ENCODE results near the gene SEMA3F.
A peak's percentile ranks its signal among the peaks of the same experiment; 100 is the strongest.
"Not testable (repeated sequence)": the region's sequence is repeated elsewhere in the genome, so short reads cannot be mapped to it uniquely, and the experiment has no call there.

SEMA3F gene

DNA sequence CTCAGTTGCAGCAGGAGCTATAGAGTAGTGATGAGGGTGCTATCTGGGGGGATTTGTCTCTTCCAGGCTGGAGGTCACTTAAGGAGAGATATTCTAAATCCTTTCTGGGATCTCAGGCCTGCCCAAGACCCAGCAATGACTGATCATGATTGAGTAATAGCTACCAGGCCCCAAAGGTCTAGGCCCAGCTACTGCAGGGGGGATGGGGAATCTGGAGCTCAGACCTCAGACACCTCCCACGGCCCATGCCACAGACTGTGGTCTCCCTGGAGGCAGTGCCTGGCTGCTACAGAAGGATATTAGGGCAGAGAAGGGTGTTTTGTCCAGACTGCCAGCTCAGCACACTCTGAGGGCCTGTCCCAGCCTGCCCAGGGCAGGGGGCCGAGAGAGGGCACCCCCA is 56.8 kb downstream of the SEMA3F start:
- DNase-seq (ENCODE audit: low read depth in 2 of 2): no peak

DNA sequence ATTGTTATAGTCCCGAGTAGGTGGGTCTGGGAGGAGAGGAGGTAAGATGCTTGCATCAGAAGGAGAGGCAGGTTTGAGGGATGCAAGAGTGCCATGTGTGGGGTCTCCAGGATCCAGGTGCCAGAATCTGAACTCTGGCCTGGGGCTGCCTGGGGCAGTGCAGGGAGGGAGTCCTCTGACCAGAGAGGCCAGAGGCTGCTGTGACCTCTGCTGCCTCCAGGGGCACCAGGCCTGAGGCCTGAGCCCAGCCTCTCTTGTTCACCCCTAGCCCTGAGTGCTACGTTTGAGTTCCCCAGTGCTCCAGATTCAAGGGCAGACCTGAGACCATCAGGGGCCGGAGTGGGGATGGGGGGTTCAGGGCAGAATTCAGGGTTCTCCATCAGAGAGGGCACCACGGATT is 57.4 kb downstream of the SEMA3F start:
- no peak for DNase-seq (ENCODE audit: low read depth in 2 of 2)

DNA sequence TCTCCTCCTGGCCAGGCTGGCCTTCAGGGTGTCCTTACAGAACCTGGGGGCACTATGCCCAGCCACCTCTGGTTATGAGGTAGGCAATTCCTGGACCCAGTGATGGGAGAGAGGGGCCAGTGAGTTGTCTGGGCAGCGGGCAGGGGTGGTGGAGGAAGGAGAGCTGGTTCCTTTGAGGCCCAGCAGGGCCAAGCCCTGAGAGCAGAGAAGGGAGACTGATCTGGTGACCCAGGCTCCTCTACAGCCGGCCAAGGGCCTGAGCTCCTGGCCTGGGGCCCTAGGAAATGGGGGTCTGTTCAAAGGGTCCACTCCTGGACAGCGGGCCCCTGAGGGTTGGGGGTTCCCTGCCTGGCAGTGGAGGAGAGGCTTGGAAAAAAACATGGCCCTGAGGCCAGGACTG is 57.8 kb downstream of the SEMA3F start:
- DNase-seq (ENCODE audit: low read depth in 2 of 2): no peak

DNA sequence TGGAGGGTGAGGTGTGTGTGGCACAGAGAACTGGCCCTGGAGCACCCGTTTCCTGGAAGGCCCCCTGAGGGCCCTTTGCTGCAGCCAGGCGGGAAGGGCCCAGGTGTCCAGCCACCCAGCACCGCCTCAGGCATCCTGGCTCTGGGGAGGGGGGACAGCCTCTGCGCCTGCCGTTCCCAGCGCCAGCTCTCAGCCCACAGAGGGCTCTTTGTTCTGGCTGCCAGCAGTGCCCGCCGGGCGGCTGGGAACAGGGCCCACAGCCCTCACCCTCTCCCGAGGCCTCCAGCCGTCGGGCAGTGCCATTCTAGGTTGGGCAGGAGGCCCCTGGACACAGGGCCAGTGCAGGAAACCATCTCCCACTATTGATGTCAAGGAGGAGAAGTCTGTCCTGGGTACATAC is 58.2 kb downstream of the SEMA3F start:
- no peak for DNase-seq (ENCODE audit: low read depth in 2 of 2)

DNA sequence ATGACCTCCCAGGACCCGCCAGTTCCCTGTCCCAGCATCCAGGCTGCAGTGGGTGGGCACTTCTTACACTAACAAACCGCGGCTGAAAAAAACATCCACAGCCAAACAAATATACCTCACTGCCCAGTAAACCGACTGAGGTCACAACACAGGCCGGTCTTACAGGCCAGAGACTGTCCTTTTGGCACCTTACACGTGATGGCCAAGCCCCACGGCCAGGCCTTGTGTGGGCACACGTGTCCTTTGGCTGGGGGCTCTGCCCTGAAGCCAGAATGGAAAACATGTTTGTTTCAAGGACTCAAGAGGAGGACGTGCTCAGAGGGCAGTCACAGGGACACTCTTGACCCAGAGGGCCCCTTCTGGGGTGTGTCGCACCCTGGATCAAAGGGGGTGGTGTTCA is 59.7 kb downstream of the SEMA3F start:
- no peak for DNase-seq (ENCODE audit: low read depth in 2 of 2)

DNA sequence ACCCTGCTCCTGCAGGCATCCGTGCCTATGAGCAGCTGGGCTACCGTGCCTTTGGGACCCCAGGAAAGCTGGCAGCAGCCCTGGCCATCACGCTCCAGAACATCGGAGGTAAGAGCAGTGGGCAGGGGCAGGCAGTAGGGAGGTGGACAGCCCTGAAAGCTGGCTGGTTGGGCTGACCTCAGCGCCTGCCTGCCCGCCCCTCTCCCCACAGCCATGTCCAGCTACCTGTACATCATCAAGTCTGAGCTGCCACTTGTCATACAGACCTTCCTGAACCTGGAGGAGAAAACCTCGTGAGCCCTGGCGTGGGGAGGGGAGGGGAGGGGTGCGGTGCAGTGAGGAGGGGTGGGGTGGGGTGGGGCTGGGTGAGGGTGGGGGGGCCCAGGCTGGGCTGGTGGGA is 60.4 kb downstream of the SEMA3F start:
- DNase-seq (ENCODE audit: low read depth in 2 of 2): no peak

DNA sequence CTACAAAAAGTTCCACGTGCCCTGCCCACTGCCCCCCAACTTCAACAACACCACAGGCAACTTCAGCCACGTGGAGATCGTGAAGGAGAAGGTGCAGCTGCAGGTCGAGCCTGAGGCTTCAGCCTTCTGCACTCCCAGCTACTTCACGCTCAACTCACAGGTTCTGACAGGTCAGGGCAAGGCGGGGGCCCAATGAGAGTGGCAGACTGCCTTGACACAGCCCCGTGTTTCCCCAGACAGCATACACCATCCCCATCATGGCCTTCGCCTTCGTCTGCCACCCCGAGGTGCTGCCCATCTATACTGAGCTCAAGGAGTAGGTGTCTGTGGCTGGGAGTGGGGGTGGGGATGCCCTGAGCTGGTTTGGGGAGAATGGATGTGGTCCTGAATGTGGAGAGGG is 62.6 kb downstream of the SEMA3F start:
- DNase-seq (ENCODE audit: low read depth in 2 of 2): no peak

DNA sequence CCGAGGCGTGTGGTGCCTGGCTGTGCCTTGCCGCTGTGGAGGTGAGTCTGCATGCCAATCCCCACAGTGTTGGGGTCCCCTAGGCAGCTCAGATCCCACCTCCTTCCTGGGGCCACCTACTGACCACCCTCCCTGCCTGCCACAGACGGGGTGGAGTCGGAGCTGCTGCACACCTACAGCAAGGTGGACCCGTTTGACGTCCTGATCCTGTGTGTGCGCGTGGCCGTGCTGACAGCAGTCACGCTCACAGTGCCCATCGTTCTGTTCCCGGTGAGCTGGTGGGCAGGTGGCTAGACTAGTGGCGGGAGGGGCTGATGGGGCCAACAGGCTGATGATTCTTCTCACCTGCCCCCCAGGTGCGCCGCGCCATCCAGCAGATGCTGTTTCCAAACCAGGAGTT is 63.3 kb downstream of the SEMA3F start:
- no peak for DNase-seq (ENCODE audit: low read depth in 2 of 2)

DNA sequence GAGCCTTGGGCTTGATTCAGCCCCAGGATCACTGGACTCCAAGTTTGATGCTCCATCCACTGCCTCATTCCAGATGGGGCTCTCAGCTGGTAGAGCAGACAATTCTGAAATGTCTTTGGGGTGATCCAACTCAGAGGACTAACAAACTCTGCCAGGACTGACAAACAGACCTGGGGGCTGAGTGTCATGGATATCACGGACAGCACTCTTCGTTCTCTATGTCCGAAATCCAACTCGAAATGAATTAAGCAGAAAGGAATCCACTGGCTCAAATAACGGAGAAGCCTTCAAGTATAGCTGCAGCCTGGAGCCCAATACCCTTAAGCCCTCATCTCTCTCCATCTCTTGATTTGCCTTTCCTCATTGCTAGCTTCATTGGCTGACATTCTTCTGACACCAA is 64.2 kb downstream of the SEMA3F start:
- no peak for DNase-seq (ENCODE audit: low read depth in 2 of 2)

DNA sequence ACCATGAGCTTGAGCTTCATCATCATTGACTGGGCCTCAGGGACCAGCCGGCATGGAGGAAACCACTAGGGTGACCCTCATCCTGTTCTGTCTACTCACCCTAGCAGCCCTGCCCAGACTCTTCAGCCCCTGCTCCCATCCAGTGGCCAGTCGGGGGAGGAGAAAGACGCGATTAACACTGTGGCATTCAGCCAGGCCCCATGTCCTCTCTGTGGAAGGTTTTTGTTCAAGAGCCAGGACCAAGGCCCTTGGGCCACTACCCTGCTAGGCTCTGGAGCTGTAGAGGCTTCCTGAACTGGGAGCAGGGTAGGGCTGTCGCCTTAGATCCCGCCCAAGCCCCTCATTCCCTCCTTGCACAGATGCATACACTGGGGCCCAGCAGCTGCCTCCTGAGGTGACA is 65.0 kb downstream of the SEMA3F start:
- no peak for DNase-seq (ENCODE audit: low read depth in 2 of 2)

DNA sequence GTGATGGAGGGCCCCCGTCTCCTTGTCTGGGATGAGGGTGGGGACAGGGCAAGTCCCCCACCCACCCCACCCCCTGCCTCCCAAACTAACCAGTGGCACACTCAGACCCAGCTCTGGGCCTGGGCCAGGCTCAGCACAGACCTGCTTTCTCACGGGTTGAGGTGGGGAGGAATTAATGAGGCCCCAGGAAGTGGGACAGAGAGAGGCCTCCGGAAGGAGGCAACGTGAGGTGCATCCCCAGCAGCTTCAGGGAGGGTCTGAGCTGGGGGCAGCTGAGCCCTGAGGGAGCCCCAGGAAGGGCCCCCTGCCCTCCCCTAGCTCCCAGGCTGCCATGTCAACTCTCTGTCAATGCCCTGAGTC is 65.9 kb downstream of the SEMA3F start:
- DNase-seq (ENCODE audit: low read depth in 2 of 2): no peak

DNA sequence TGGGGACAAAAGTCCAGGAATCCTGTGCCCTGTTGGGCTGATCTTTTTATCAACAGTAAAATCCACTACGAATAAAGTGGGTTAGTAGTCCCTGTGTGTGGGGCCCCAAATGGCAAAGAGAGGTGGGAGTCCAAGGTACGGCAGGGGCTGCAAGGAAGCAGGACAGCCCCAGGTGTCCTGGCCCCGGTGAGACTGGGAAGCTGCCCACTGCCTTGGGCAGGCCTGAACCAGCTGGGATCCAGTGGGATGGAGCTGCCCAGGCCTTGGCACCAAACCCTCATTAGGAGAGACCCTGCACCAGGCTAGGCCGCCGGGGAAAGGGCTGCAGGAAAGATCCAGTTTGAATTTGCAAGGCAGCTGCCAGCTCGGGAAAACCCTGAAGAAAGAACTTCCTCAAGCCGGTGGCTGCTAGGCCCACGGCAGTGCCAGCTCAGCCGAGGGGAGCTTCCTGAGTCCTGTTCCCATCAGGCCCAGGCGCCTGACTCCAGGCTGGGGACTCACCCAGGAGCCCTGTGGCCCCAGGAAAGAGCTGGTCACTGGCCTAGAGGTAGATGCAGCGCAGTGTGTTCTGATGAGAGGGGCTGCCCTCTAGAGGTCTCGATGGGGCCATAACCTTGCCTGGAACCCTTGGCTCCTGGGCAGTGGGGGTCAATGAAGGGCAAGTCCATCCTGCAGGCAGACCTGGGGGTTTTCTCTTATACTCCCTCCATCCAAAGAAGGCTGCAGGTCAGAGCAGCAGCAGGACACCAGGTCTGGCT is 66.5 kb downstream of the SEMA3F start:
- no peak for DNase-seq (ENCODE audit: low read depth in 2 of 2)

DNA sequence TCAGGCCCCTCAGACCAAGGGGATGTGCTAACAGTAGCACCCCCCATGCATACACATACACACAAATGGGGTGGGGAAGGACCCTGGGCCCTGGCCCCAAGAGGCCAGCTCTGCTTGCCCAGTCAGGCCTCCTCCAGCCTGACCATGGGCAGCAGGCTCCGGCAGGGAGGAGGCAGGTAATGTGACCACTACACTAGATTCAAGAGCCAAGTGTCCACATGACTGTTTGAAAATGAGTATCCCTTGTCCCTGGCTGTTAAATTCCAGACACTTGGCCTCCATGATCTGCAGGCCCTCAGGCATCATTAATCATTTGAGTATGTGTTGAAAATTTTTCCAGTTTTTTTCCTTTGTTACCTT is 67.0 kb downstream of the SEMA3F start:
- DNase-seq (ENCODE audit: low read depth in 2 of 2): no peak

DNA sequence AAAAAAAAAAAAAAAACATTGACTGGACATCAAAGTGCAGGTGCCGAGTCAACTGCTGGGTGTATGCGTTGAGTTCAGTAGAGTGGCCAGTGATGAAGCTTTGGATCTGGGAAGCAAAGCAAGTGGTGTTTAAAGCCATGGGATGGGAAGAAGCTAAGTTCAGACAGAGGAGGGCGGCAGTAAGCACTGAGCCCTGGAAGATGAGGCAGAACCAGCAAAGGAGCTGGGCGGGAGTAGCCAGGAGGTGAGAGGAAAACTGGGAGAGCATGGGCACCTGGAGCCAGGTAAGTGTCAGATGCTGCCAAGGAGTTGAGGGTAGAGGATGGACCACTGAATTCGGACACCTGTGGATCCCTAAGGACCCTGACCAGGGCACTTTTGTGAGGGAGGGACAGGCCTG is 69.5 kb downstream of the SEMA3F start:
- DNase-seq (ENCODE audit: low read depth in 2 of 2): no peak

DNA sequence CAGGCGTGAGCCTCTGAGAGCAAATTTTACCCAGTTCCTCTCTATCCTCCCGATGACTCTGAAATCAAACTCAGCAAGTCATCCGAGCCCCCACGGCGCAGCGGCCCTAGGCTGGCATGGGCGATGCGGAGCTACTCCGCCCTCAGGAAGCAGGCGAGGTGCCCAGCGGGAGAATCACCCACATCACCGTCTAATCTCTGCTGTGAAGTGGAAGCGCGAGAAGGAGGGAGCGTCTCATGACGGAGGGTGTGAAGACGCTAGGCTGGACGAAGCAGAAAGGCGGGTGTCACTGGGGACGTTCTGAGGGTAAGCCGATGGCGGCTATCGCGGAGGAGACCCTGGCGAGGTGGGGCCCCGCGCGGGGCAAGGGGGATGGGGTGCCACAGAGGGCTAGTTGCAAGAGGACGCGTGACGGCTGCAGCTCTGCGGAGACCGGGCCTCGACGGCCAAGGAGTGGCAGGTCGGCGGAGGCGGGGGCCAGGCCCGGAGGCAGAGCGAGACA is 71.8 kb downstream of the SEMA3F start:
- no peak for DNase-seq (ENCODE audit: low read depth in 2 of 2)

DNA sequence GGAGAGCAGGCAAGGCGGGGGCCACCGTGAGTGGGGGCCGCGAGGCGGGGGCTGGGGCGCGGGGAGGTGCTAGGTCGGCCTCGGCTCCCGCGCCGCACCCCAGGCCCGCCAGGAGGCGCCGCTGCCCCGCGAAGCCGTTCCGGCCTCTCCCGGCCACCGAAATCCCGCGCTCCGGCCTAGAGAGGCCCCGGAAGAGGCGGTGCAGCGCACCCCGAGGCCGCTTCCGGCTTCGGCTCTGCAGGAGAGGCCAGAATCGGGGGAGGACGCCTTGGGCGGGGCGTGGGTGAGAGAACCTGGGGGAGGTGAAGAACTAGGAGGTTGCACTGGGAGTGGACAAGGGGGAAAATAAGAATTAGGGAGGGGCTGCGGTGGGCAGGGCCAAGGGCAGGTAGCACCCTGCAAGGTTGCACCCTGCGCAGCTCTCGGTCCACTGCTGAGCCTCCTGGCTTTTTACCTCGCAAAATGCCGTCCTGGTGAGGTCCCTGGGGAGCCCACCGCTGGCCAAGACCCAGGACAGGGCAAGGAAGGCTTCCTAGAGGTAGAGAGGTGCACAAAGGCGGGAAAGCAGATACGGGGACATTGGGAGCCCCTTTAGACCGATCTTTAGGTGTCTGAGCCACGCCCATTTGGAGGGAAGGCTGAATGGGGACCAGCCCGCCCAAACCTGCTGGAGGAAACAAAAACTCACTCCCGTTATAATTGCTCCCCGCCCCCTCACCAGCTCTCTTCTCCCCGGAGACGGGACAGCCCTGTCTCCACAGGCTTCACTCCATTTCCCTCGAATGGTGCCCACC is 72.5 kb downstream of the SEMA3F start:
- peak; percentile 83 to 88 for DNase-seq (ENCODE audit: low read depth in 2 of 2)

DNA sequence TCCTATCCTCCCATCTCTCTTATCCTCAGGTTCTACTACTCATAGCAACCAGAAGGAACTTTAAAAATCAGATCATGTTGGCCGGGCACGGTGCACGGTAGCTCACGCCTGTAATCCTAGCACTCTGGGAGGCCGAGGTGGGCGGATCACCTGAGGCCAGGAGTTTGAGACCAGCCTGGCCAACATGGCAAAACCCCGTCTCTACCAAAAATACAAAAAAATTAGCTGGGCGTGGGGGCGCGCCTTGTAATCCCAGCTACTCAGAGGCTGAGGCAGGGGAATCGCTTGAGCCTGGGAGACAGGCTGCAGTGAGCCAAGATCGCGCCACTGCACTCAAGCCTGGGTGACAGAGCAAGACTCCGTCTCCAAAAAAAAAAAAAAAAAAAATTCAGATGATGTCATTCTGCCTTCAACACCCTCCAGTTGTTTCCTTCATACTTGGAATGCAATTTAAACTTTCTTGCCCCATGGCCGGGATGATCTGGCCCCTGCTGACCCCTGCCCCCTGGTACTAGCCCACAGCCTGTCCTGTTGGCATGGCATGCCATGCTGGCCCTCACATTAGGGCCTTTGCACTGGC is 73.2 kb downstream of the SEMA3F start:
- DNase-seq (ENCODE audit: low read depth in 2 of 2): not testable (repeated sequence)

DNA sequence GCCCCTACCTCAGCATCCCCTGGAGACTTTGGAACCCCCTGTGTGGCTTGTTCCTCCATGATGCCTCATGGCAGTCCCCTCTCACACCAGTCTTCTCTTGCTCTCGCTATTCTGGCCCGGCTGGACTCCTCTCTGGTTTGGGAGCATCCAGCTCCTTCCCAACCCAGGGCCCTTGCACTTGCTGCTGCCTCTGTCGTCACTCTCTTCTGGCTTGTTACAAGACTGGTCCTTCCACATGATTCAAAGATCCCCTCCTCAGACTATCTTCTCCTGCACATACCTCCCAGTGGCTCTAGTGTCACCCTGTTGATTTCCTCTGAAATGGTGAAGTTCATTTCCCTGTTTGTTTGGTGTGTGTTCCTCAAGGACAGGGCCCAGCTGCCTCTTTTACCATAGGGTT is 74.4 kb downstream of the SEMA3F start:
- no peak for DNase-seq (ENCODE audit: low read depth in 2 of 2)

DNA sequence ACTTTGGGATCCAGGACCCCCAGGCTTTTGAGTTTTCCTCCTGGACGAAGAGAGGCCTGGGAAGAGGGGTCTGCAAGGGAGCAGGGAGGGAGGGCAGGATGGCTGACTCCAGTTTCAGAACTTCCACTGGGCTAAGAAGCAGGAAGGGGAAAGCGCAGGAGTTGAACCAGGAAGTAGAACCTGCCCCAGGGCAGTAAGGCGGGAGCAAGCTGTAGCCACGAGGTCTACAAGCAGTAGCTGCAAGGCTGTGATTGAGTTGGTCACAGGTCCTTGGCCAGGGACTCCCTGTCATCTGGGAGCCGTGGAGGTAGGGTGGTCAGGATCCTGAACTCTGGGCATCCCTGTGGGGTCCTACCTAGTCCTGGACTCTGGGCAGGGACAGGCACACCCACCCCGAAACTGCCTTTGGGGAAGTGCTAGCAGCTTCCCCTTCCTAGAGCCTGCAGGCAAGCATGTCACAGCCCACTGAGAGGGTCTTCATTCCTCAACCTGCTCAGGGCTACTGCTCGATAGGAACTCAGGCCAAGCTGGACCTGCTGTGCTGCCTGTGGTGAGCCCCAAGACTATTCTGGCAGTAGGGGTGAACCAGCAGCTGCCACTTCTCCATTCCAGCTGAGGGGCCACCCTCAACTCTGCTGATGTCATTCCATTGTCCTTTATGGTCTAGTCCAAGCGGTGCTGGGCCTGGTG is 75.1 kb downstream of the SEMA3F start:
- DNase-seq (ENCODE audit: low read depth in 2 of 2): no peak

DNA sequence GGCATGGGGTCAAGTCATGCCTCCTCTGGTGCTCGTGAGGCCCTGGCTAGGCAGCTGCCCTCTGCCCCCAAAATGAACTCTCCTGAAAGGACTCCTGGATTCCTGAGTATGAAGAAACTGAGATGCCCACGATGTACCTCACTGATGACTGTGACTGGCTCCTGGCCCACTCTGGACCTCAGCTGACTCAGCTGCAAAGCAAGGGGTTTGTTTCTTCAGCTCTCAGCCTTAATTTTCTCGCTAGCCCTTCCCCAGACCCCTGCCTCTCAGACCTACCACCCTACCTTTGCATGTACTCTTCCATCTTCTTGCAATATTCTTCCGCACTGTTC is 75.6 kb downstream of the SEMA3F start:
- no peak for DNase-seq (ENCODE audit: low read depth in 2 of 2)

DNA sequence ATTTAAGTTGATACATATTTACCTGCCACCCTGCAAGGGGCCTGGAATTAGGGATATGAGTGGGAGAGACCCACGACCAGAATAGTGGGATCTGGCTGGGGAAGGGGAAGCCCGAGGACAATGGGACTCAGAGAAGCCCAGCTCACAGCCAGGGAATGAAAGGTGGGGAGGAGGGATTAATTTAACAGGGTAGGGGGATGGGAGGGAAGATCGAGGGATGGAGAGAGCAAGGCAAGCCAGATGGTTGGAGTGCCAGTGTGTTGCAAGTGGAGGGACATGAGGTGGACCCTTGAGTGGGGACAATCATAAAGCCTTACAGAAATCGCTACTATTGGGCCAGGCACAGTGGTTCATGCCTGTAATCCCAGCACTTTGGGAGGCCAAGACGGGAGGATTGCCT is 76.5 kb downstream of the SEMA3F start:
- DNase-seq (ENCODE audit: low read depth in 2 of 2): no peak

DNA sequence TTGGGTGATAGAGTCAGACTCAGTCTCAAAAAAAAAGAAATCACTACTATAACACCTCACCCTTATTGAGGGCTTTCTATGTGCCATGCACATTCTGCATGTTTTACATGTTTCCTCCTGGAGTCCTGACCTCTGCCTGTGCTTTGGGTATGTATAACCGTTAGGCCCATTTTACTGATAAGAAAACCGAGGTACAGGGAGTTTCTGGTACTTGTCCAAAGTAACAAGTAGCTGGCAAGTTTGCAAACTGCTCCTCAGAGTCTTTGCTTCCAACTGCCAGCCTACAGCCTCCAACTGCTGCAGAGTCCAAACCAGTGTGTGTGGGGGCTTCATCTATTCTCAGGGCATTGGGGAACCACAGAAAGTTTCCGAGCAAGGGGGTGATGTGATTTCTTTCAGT is 77.2 kb downstream of the SEMA3F start:
- DNase-seq (ENCODE audit: low read depth in 2 of 2): no peak

DNA sequence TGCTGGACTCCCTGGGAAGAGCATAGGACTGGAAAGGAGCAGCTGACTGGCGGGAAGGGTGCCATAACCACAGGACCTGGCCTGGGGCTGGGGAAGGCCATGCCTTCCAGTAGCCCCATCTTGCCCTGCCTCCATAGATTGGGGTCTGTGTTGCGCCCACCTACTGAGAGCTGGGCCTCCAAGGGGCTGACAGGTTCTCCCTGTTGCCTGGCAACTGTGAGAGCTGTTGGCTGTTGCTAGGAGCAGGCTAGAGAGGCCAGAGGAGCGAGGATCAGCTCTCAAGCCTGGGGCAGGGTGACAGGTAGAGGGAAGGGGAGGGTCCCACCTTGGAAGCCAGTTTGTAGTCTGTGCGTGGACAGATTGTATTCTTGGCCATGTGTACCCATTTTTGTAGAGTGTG is 78.1 kb downstream of the SEMA3F start:
- no peak for DNase-seq (ENCODE audit: low read depth in 2 of 2)
